DND-41 (cell line): ENCODE measurements around the gene DTX1.

Experiments
- CTCF ChIP-seq: IDR thresholded peaks from 2 replicates; pipeline ENCODE4 v1.5.1; 2012; ENCODE audit warnings: borderline replicate concordance, low read length, moderate library complexity, mild to moderate bottlenecking; ENCODE audit not compliant: poor library complexity, severe bottlenecking; ENCODE audit errors: extremely low read depth
- EZH2 ChIP-seq: IDR thresholded peaks from 3 replicates; pipeline ENCODE4 v1.6.1; 2012; ENCODE audit warnings: borderline replicate concordance, low read depth, mild to moderate bottlenecking, moderate library complexity, low read length, inconsistent platforms; ENCODE audit not compliant: severe bottlenecking

DNA sequence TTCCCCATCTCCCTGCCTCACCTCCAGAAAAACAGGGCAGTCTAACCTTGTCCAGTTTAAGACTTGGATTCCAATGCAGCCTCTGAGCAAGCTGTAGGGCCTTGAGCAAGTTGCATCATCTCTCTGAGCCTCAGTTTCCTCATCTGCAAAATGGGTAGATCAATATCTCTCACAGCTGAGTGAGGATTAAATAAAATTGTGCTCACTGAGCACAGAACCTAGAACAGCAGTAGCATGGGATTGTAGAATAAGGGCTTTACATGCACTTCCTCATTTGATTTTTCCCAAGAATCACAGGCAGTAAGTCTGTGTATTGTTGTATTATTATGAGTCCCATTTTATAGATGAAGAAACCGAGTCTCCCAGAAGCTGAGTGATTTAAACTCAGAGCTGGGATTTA is 2.0 kb downstream of the DTX1 start:
- no peak for TF ChIP-seq CTCF
- no peak for TF ChIP-seq EZH2
